HL-60/S4 treated with retinoic acid at 250 ng/mL for 4 days and 3 days (cell line): ENCODE results near the gene KRR1.

Experiments
- in situ Hi-C: fragments of 300-500 bp; cut with MboI; formaldehyde crosslinking; loops from 2 replicates; pipeline ENCODE4 v1.7.0; 2022; ENCODE audit warnings: low sequenced_read_pairs

Gene KRR1

GRCh38 chr12:75511116-75512048 lies at the start of gene KRR1:
KRR1 (minus strand) TSS chr12:75511609; CDS start chr12:75511597, 12 bp downstream.
- in situ Hi-C loops: no loop called here

- in situ Hi-C loops: no loop called here
Measured at GRCh38 chr12:75560167-75560566, 48.8 kb upstream of the KRR1 start.

GRCh38 chr12:75558287-75558686 lies 46.9 kb upstream of the KRR1 start:
- in situ Hi-C loops: no loop called here

- in situ Hi-C loops: no loop called here
Measured at GRCh38 chr12:75556311-75556899, 45.0 kb upstream of the KRR1 start.

GRCh38 chr12:75554556-75554880 lies 43.1 kb upstream of the KRR1 start:
- in situ Hi-C loops: no loop called here

- in situ Hi-C loops: no loop called here
Measured at GRCh38 chr12:75553836-75554555, 42.6 kb upstream of the KRR1 start.

GRCh38 chr12:75553398-75553797 lies 42.0 kb upstream of the KRR1 start:
- in situ Hi-C loops: no loop called here

- in situ Hi-C loops: no loop called here
Measured at GRCh38 chr12:75551477-75551876, 40.1 kb upstream of the KRR1 start.

GRCh38 chr12:75550401-75551240 lies 39.2 kb upstream of the KRR1 start:
- in situ Hi-C loops: no loop called here

- in situ Hi-C loops: loop anchor here (25.0 kb wide), 1 partner anchor 787 kb away; the partner anchor contains the start of gene BBS10
Measured at GRCh38 chr12:75549989-75550388, 38.6 kb upstream of the KRR1 start.

- in situ Hi-C loops: loop anchor here (25.0 kb wide), 1 partner anchor 788 kb away; the partner anchor contains the start of gene BBS10
Measured at GRCh38 chr12:75548879-75549278, 37.5 kb upstream of the KRR1 start.

- in situ Hi-C loops: loop anchor here (25.0 kb wide), 1 partner anchor 792 kb away; the partner anchor contains the start of gene BBS10
Measured at GRCh38 chr12:75545636-75546035, 34.2 kb upstream of the KRR1 start.

- in situ Hi-C loops: loop anchor here (25.0 kb wide), 1 partner anchor 794 kb away; the partner anchor contains the start of gene BBS10
Measured at GRCh38 chr12:75543529-75543928, 32.1 kb upstream of the KRR1 start.

- in situ Hi-C loops: loop anchor here (25.0 kb wide), 1 partner anchor 794 kb away; the partner anchor contains the start of gene BBS10
Measured at GRCh38 chr12:75542942-75543341, 31.5 kb upstream of the KRR1 start.

- in situ Hi-C loops: loop anchor here (10.0 to 25.0 kb wide), 2 partner anchors 495 to 797 kb away; partner anchors contain the start of genes BBS10 and PHLDA1
Measured at GRCh38 chr12:75539889-75540288, 28.5 kb upstream of the KRR1 start.

- in situ Hi-C loops: loop anchor here (10.0 to 25.0 kb wide), 2 partner anchors 502 to 804 kb away; partner anchors contain the start of genes BBS10 and PHLDA1
Measured at GRCh38 chr12:75533239-75533638, 21.8 kb upstream of the KRR1 start.

GRCh38 chr12:75529826-75530225 lies 18.4 kb upstream of the KRR1 start:
- in situ Hi-C loops: loop anchor here (10.0 to 25.0 kb wide), 2 partner anchors 505 to 807 kb away; partner anchors contain the start of genes BBS10 and PHLDA1

GRCh38 chr12:75529316-75529715 lies 17.9 kb upstream of the KRR1 start:
- in situ Hi-C loops: loop anchor here (25.0 kb wide), 1 partner anchor 808 kb away; the partner anchor contains the start of gene BBS10

GRCh38 chr12:75528692-75529091 lies 17.3 kb upstream of the KRR1 start:
- in situ Hi-C loops: loop anchor here (25.0 kb wide), 1 partner anchor 809 kb away; the partner anchor contains the start of gene BBS10

GRCh38 chr12:75528272-75528671 lies 16.9 kb upstream of the KRR1 start:
- in situ Hi-C loops: loop anchor here (25.0 kb wide), 1 partner anchor 809 kb away; the partner anchor contains the start of gene BBS10
